Activated CD8-positive, alpha-beta memory T cell treated with anti-CD3 and anti-CD28 coated beads for 4 hours (primary cell): ENCODE data around the gene RNF144A.

ENCODE experiments used
- DNase-seq, 2 donors: peaks; one replicate each; pipeline ENCODE4 v3.0.0-alpha.2; 2020; ENCODE audit warnings: low read depth in 2 of 2

RNF144A gene

GRCh38 chr2:7044253-7045250, 127.3 kb downstream of the RNF144A start:
- DNase-seq, result peak; percentile 38 to 56

GRCh38 chr2:7045601-7046590, 128.7 kb downstream of the RNF144A start:
- DNase-seq, result no peak

GRCh38 chr2:7047661-7048060, 130.4 kb downstream of the RNF144A start:
- DNase-seq, result no peak

GRCh38 chr2:7048762-7049294, 131.6 kb downstream of the RNF144A start:
- no peak for DNase-seq

GRCh38 chr2:7052404-7052803, 135.2 kb downstream of the RNF144A start:
- no peak for DNase-seq

- no peak for DNase-seq
Measured at GRCh38 chr2:7053650-7054265, 136.5 kb downstream of the RNF144A start.

- no peak for DNase-seq
Measured at GRCh38 chr2:7057865-7058400, 140.7 kb downstream of the RNF144A start.

GRCh38 chr2:7060156-7060555, 142.9 kb downstream of the RNF144A start:
- DNase-seq, result no peak

GRCh38 chr2:7060631-7061449, 143.6 kb downstream of the RNF144A start:
- DNase-seq, result no peak

GRCh38 chr2:7061450-7061789, 144.2 kb downstream of the RNF144A start:
- DNase-seq, result no peak

GRCh38 chr2:7061921-7062320, 144.7 kb downstream of the RNF144A start:
- no peak for DNase-seq

GRCh38 chr2:7063789-7064188, 146.6 kb downstream of the RNF144A start:
- DNase-seq, result no peak

- DNase-seq, result no peak
Measured at GRCh38 chr2:7068457-7068856, 151.2 kb downstream of the RNF144A start.

GRCh38 chr2:7070483-7070882, 153.3 kb downstream of the RNF144A start:
- no peak for DNase-seq

- no peak for DNase-seq
Measured at GRCh38 chr2:7071154-7071553, 153.9 kb downstream of the RNF144A start.

- DNase-seq, result no peak
Measured at GRCh38 chr2:7071916-7072556, 154.8 kb downstream of the RNF144A start.

GRCh38 chr2:7073901-7074300, 156.7 kb downstream of the RNF144A start:
- DNase-seq, result no peak

- no peak for DNase-seq
Measured at GRCh38 chr2:7075834-7076233, 158.6 kb downstream of the RNF144A start.

GRCh38 chr2:7077660-7078267, 160.6 kb downstream of the RNF144A start:
- DNase-seq, result no peak
